ENCODE results near the gene CDH23.

GRCh38 chr10:71522442-71523144 lies 125.9 kb downstream of the CDH23 start:
- TF ChIP-seq SUZ12 (IDR thresholded peaks at IDR 0.05): no peak
- TF ChIP-seq ELF4 (IDR thresholded peaks at IDR 0.05): no peak
- TF ChIP-seq FOXA1 (IDR thresholded peaks at IDR 0.05): no peak
- TF ChIP-seq NFRKB (IDR thresholded peaks at IDR 0.05): no peak
- TF ChIP-seq FOXK2 (IDR thresholded peaks at IDR 0.05): no peak
- TF ChIP-seq, protein P1, sequence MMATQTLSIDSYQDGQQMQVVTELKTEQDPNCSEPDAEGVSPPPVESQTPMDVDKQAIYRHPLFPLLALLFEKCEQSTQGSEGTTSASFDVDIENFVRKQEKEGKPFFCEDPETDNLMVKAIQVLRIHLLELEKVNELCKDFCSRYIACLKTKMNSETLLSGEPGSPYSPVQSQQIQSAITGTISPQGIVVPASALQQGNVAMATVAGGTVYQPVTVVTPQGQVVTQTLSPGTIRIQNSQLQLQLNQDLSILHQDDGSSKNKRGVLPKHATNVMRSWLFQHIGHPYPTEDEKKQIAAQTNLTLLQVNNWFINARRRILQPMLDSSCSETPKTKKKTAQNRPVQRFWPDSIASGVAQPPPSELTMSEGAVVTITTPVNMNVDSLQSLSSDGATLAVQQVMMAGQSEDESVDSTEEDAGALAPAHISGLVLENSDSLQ (IDR thresholded peaks at IDR 0.05): no peak
- TF ChIP-seq LEF1 (IDR thresholded peaks at IDR 0.05; ENCODE audit: borderline replicate concordance): no peak
- TF ChIP-seq ZNF384 (IDR thresholded peaks at IDR 0.05): no peak
- no peak for TF ChIP-seq CTBP1 (IDR thresholded peaks at IDR 0.05; ENCODE audit: borderline replicate concordance)
- no peak for TF ChIP-seq BHLHE40 (IDR thresholded peaks at IDR 0.05; ENCODE audit: borderline replicate concordance)
- no peak for TF ChIP-seq L3MBTL2 (conservative IDR thresholded peaks at IDR 0.05)
- TF ChIP-seq HDGF (IDR thresholded peaks at IDR 0.05; ENCODE audit: borderline replicate concordance): no peak
- no peak for TF ChIP-seq SP1 (IDR thresholded peaks at IDR 0.05)
- no peak for TF ChIP-seq FOXM1 (IDR thresholded peaks at IDR 0.05; ENCODE audit: borderline replicate concordance)

All from HEK293T (cell line).